Panc1 (cell line): ENCODE measurements around the gene PIPOX. TPM values are rescaled to one million over a fixed set of nuclear protein-coding genes. Genes with fewer than 3 reads are reported as not detected.

Experiments used
- ATAC-seq: fragments of 200-7000 bp; cut with Tn5 transposase; 2 replicates; pipeline ENCODE4 v1.9.1; 2020; ENCODE audit warnings: mild to moderate bottlenecking, moderate library complexity
- BruUV-seq: library from RNA; stranded (reverse); fragments of 400-500 nt; replicated peaks from 2 replicates; lab custom pipeline; 2021; lab: Mats Ljungman, UMichigan
- CTCF ChIA-PET: fragments of 300-600 bp; sonication (Branson Sonifier 250); formaldehyde crosslinking; loops from one replicate; lab custom pipeline; 2022; ENCODE audit warnings: antibody characterized with exemption; lab: Charles Lee
- POLR2A ChIA-PET: fragments of 300-600 bp; sonication (Branson Sonifier 250); formaldehyde crosslinking; loops from one replicate; lab custom pipeline; 2022; ENCODE audit warnings: antibody characterized with exemption; lab: Charles Lee
- DNase-seq: peaks from one replicate; pipeline ENCODE4 v3.0.0-alpha.2; 2010; ENCODE audit warnings: low read depth, low spot score
- H3K27ac ChIP-seq: 2 replicates; pipeline ENCODE4 v1.5.1; 2011; ENCODE audit warnings: mild to moderate bottlenecking, low read length, inconsistent platforms
- H3K27me3 ChIP-seq: fragments of 200-500 bp; sonication (Bioruptor generic); 2 replicates; pipeline ENCODE4 v1.6.0; 2014; ENCODE audit warnings: low read length, inconsistent platforms; ENCODE audit not compliant: control insufficient read depth, insufficient read depth
- H3K36me3 ChIP-seq: fragments of 200-500 bp; sonication (Bioruptor generic); 2 replicates; pipeline ENCODE4 v1.5.1; 2014; ENCODE audit warnings: inconsistent platforms, mild to moderate bottlenecking, low read length, moderate library complexity; ENCODE audit not compliant: control insufficient read depth, insufficient read depth
- H3K4me1 ChIP-seq: 2 replicates; pipeline ENCODE4 v1.5.1; 2011; ENCODE audit warnings: inconsistent platforms, mild to moderate bottlenecking, low read length, moderate library complexity; ENCODE audit not compliant: control insufficient read depth, insufficient read depth
- H3K4me3 ChIP-seq, 2 experiments: 2 replicates each; pipeline ENCODE4 v1.5.1; 2011 to 2012; ENCODE audit warnings: low read depth in 2 of 2, low read length in 2 of 2, mild to moderate bottlenecking in 2 of 2, inconsistent platforms in 1 of 2, moderate library complexity in 1 of 2
- H3K9me3 ChIP-seq: fragments of 200-500 bp; sonication (Bioruptor generic); 2 replicates; pipeline ENCODE4 v1.5.1; 2014; ENCODE audit warnings: low read depth, mild to moderate bottlenecking, inconsistent platforms, low read length, moderate library complexity; ENCODE audit not compliant: control insufficient read depth, insufficient read depth
- CTCF ChIP-seq: fragments of 450-650 bp; IDR thresholded peaks from 2 replicates; pipeline ENCODE4 v1.5.1; 2017; ENCODE audit warnings: mild to moderate bottlenecking
- POLR2AphosphoS5 ChIP-seq: IDR thresholded peaks from 2 replicates; pipeline ENCODE4 v1.6.1; 2012; ENCODE audit warnings: mild to moderate bottlenecking, low read depth, low read length, moderate library complexity
- REST ChIP-seq, 2 experiments: IDR thresholded peaks; 2 replicates each; pipeline ENCODE4 v1.6.1; 2011 to 2012; ENCODE audit warnings: low read depth in 2 of 2, control low read depth in 1 of 2, low read length in 1 of 2, mild to moderate bottlenecking in 1 of 2, moderate library complexity in 1 of 2; ENCODE audit not compliant: insufficient read depth in 1 of 2
- SIN3A ChIP-seq: IDR thresholded peaks from 2 replicates; pipeline ENCODE4 v1.6.1; 2012; ENCODE audit warnings: low read depth, mild to moderate bottlenecking, low read length, moderate library complexity, borderline replicate concordance; ENCODE audit not compliant: insufficient read depth
- TCF7L2 ChIP-seq: IDR thresholded peaks from 2 replicates; pipeline ENCODE4 v1.6.1; 2011; ENCODE audit warnings: mild to moderate bottlenecking, low read depth, low read length, inconsistent platforms
- in situ Hi-C: cut with HindIII; loops from 2 replicates; pipeline ENCODE4 v1.10.0; 2016; ENCODE audit warnings: low sequenced_read_pairs, low pct_unique_long_range_greater_than_20kb
- intact Hi-C: fragments of 100-400 bp; cut with micrococcal nuclease; formaldehyde crosslinking; loops from one replicate; pipeline ENCODE4 v1.10.0; 2022; ENCODE audit not compliant: unreplicated experiment
- total RNA-seq: library from RNA; stranded (reverse); gene quantifications from one replicate; pipeline ENCODE4 v1.2.1, GENCODE V29; 2021; ENCODE audit not compliant: unreplicated experiment

The PIPOX gene
- total RNA-seq, 1 experiment from 2014 or later: 2.4 TPM

GRCh38 chr17:29004081-29004692, 38.8 kb upstream of the PIPOX start:
- DNase-seq (no peak), ATAC-seq (no peak)
- H3K27ac ChIP-seq: no peak overlapping the region
- peaks cover 26% of the 10 kb centered on the region; the same call in 1 of the 2 replicates for H3K27me3 ChIP-seq
- H3K9me3 ChIP-seq: no peaks in the 10 kb centered on the region
- no peaks in the 10 kb centered on the region; the same call in 1 of the 2 replicates for H3K4me1 ChIP-seq
- BruUV-seq: no TSS peak
- ChIA-PET POLR2A (interaction anchor here (0.6 kb wide), 1 partner anchor 87 kb away, joined by 4 read pairs; no protein-coding TSS in a partner anchor), CTCF (interaction anchor here (0.7 kb wide), 1 partner anchor 13 kb away, joined by 3 read pairs; no protein-coding TSS in a partner anchor)
- intact Hi-C loops: no loop called here
- no peak for TF ChIP-seq POLR2AphosphoS5
- no peak for TF ChIP-seq CTCF
- TF ChIP-seq REST (IDR thresholded peaks at IDR 0.05; ENCODE audit: insufficient read depth in 1 of 2, low read depth in 2 of 2, low read length in 1 of 2): peak; percentile 89 to 92
- H3K4me3 ChIP-seq: no peak overlapping the region
- H3K36me3 ChIP-seq: no peaks in the 10 kb centered on the region
- in situ Hi-C loops: no loop called here

GRCh38 chr17:29005936-29006511, 36.9 kb upstream of the PIPOX start, which contains the start of gene SEZ6:
TSS of gene SEZ6 (minus strand) at chr17:29006033. CDS start at chr17:29005869, 164 bp downstream.
- POLR2A ChIA-PET: no interaction called here

More at GRCh38 chr17:29005936-29006511, 36.9 kb upstream of the PIPOX start, which contains the start of gene SEZ6:
- CTCF ChIA-PET: no interaction called here
- in situ Hi-C loops: no loop called here
- 0 out of 2 replicates have a peak, but pooled peaks have one; percentile 65 for TF ChIP-seq SIN3A
- TF ChIP-seq POLR2AphosphoS5: no peak
- TF ChIP-seq CTCF: no peak
- peak; percentile 92 to 97 for TF ChIP-seq REST (IDR thresholded peaks at IDR 0.05; ENCODE audit: insufficient read depth in 1 of 2, low read depth in 2 of 2, low read length in 1 of 2)
- no peak for TF ChIP-seq TCF7L2
- no peaks in the 10 kb centered on the region for H3K9me3 ChIP-seq
- no peak within 1 kb of the TSS; a peak in 1 of 4 replicates for H3K4me3 ChIP-seq
- DNase-seq (no peak), ATAC-seq (peak; percentile 75)
- no peaks in the 10 kb centered on the region for H3K36me3 ChIP-seq
- no peaks in the 10 kb centered on the region; the same call in 1 of the 2 replicates for H3K4me1 ChIP-seq
- intact Hi-C loops: no loop called here
- peaks cover 26% of the 10 kb centered on the region; the same call in 1 of the 2 replicates for H3K27me3 ChIP-seq
- no TSS peak for BruUV-seq
- no peak within 1 kb of the TSS for H3K27ac ChIP-seq
